Measurements from ENCODE around the gene MCTP2.
"Not testable (repeated sequence)": the region's sequence is repeated elsewhere in the genome, so short reads cannot be mapped to it uniquely, and the experiment has no call there.

Gene MCTP2

GRCh38 chr15:94487635-94488034 is 256.3 kb downstream of the MCTP2 start:
- H3K27me3 ChIP-seq (ENCODE audit: control insufficient read depth, low read length): peaks cover 14% of the 10 kb centered on the region
- H4K20me1 ChIP-seq (ENCODE audit: control insufficient read depth, insufficient read depth, low read depth, low read length): no peaks in the 10 kb centered on the region
- H3K9me2 ChIP-seq (replicated peaks; ENCODE audit: control insufficient read depth, low read length): no peaks in the 10 kb centered on the region
- H3K36me3 ChIP-seq (ENCODE audit: control insufficient read depth, low read length): no peaks in the 10 kb centered on the region
- no peak for TF ChIP-seq EZH2phosphoT487 (IDR thresholded peaks at IDR 0.05; ENCODE audit: borderline replicate concordance, low read length)
- H3K79me2 ChIP-seq (ENCODE audit: control insufficient read depth, low read length): no peaks in the 10 kb centered on the region
- no peak overlapping the region for H3K4me3 ChIP-seq (ENCODE audit: low read length)
- H3K27ac ChIP-seq (ENCODE audit: low read depth, low read length): no peak overlapping the region
- H3F3A ChIP-seq (ENCODE audit: control insufficient read depth, insufficient read depth): 0 out of 2 replicates have a peak, but pooled peaks cover 2% of the 10 kb centered on the region
- H3K4me1 ChIP-seq (ENCODE audit: control insufficient read depth, low read length): no peaks in the 10 kb centered on the region
- H3K4me2 ChIP-seq (ENCODE audit: low read length): no peak overlapping the region
- no peaks in the 10 kb centered on the region; the same call in 1 of the 2 replicates for H3K9me3 ChIP-seq (ENCODE audit: control insufficient read depth, insufficient read depth, low read length)

DNA sequence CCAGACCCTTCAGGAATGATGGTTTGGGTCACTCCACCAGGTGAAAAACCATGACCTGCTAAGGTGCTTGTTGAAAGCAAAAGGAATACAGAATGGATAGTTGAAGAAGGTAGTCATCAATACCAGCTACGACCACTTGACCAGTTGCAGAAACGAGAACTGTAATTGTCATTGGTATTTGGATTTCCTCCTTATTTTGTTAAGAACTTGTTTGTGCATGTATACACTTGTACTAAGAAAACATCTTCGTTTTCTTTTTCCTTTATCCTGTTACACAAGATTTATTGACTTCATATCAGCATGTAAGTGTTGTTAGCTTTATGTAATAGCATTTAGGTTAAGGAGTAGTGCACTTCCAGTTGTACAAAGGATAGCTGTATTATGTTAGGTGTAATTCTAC is 261.8 kb downstream of the MCTP2 start:
- Histone ChIP-seq H3K36me3 (ENCODE audit: control insufficient read depth, low read length) (no peaks in the 10 kb centered on the region), H3K9me3 (ENCODE audit: control insufficient read depth, insufficient read depth, low read length) (no peaks in the 10 kb centered on the region; the same call in 1 of the 2 replicates), H3K4me1 (ENCODE audit: control insufficient read depth, low read length) (no peaks in the 10 kb centered on the region), H3F3A (ENCODE audit: control insufficient read depth, insufficient read depth) (no peaks in the 10 kb centered on the region), H3K9me2 (replicated peaks; ENCODE audit: control insufficient read depth, low read length) (no peaks in the 10 kb centered on the region), H3K4me3 (ENCODE audit: low read length) (no peak overlapping the region), H4K20me1 (ENCODE audit: control insufficient read depth, insufficient read depth, low read depth, low read length) (no peaks in the 10 kb centered on the region), H3K79me2 (ENCODE audit: control insufficient read depth, low read length) (no peaks in the 10 kb centered on the region), H3K27ac (ENCODE audit: low read depth, low read length) (no peak overlapping the region), H3K27me3 (ENCODE audit: control insufficient read depth, low read length) (peaks cover 15% of the 10 kb centered on the region), H3K4me2 (ENCODE audit: low read length) (no peak overlapping the region)
- TF ChIP-seq, protein P1, sequence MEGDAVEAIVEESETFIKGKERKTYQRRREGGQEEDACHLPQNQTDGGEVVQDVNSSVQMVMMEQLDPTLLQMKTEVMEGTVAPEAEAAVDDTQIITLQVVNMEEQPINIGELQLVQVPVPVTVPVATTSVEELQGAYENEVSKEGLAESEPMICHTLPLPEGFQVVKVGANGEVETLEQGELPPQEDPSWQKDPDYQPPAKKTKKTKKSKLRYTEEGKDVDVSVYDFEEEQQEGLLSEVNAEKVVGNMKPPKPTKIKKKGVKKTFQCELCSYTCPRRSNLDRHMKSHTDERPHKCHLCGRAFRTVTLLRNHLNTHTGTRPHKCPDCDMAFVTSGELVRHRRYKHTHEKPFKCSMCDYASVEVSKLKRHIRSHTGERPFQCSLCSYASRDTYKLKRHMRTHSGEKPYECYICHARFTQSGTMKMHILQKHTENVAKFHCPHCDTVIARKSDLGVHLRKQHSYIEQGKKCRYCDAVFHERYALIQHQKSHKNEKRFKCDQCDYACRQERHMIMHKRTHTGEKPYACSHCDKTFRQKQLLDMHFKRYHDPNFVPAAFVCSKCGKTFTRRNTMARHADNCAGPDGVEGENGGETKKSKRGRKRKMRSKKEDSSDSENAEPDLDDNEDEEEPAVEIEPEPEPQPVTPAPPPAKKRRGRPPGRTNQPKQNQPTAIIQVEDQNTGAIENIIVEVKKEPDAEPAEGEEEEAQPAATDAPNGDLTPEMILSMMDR (IDR thresholded peaks at IDR 0.05; ENCODE audit: low read depth, low read length, poor library complexity, severe bottlenecking): no peak
- no peak for TF ChIP-seq EZH2phosphoT487 (IDR thresholded peaks at IDR 0.05; ENCODE audit: borderline replicate concordance, low read length)

DNA sequence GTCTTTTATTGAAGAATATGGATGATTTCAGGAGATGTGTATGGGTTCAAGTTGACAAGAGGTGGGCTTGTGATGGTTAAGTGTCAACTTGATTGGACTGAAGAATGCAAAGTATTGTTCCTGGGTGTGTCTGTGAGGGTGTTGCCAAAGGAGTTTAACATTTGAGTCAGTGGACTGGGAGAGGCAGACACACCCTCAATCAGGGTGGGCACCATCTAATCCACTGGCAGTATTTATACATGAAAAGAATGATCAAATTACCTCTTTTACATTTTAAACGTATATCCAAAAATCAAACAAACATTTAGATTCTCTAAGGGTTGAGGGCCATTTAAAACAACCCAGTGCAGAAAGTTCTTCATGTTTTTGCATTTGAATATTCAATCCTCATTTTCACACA is 262.2 kb downstream of the MCTP2 start:
- not testable (repeated sequence) for H3K4me3 ChIP-seq (ENCODE audit: low read length); H3K79me2 ChIP-seq (ENCODE audit: control insufficient read depth, low read length); H4K20me1 ChIP-seq (ENCODE audit: control insufficient read depth, insufficient read depth, low read depth, low read length); H3K9me2 ChIP-seq (replicated peaks; ENCODE audit: control insufficient read depth, low read length); H3K4me1 ChIP-seq (ENCODE audit: control insufficient read depth, low read length); H3K9me3 ChIP-seq (ENCODE audit: control insufficient read depth, insufficient read depth, low read length); H3K4me2 ChIP-seq (ENCODE audit: low read length); H3K36me3 ChIP-seq (ENCODE audit: control insufficient read depth, low read length); H3K27ac ChIP-seq (ENCODE audit: low read depth, low read length); H3F3A ChIP-seq (ENCODE audit: control insufficient read depth, insufficient read depth)
- H3K27me3 ChIP-seq (ENCODE audit: control insufficient read depth, low read length): peaks cover 15% of the 10 kb centered on the region

- Histone ChIP-seq H3K9me2 (replicated peaks; ENCODE audit: control insufficient read depth, low read length) (no peaks in the 10 kb centered on the region), H3F3A (ENCODE audit: control insufficient read depth, insufficient read depth) (no peaks in the 10 kb centered on the region), H3K4me1 (ENCODE audit: control insufficient read depth, low read length) (no peaks in the 10 kb centered on the region), H3K4me3 (ENCODE audit: low read length) (no peak overlapping the region), H4K20me1 (ENCODE audit: control insufficient read depth, insufficient read depth, low read depth, low read length) (no peaks in the 10 kb centered on the region), H3K9me3 (ENCODE audit: control insufficient read depth, insufficient read depth, low read length) (no peaks in the 10 kb centered on the region; the same call in 1 of the 2 replicates), H3K4me2 (ENCODE audit: low read length) (no peak overlapping the region), H3K79me2 (ENCODE audit: control insufficient read depth, low read length) (no peaks in the 10 kb centered on the region), H3K27me3 (ENCODE audit: control insufficient read depth, low read length) (peaks cover 10% of the 10 kb centered on the region), H3K36me3 (ENCODE audit: control insufficient read depth, low read length) (no peaks in the 10 kb centered on the region), H3K27ac (ENCODE audit: low read depth, low read length) (no peak overlapping the region)
- TF ChIP-seq EZH2phosphoT487 (IDR thresholded peaks at IDR 0.05; ENCODE audit: borderline replicate concordance, low read length): no peak
- TF ChIP-seq, protein P1 (IDR thresholded peaks at IDR 0.05; ENCODE audit: low read depth, low read length, poor library complexity, severe bottlenecking): no peak
Measured at GRCh38 chr15:94494732-94495131, 263.4 kb downstream of the MCTP2 start.

Data from DOHH2 (cell line).